ENCODE measurements around the gene ZBTB7C.

The ZBTB7C gene

GRCh38 chr18:48230467-48231113 lies 178.6 kb downstream of the ZBTB7C start:
- Histone ChIP-seq H3K9ac (ENCODE audit: low read depth, low read length) (no peak overlapping the region), H3K4me1 (ENCODE audit: control insufficient read depth, insufficient read depth, low read length) (no peaks in the 10 kb centered on the region), H3K36me3 (ENCODE audit: insufficient read depth, low read length) (no peaks in the 10 kb centered on the region), H3K4me2 (ENCODE audit: low read length) (no peak overlapping the region), H3K9me3 (replicated peaks; ENCODE audit: low read length) (no peaks in the 10 kb centered on the region), H3K27me3 (ENCODE audit: control insufficient read depth, insufficient read depth, low read length) (peaks cover 36% of the 10 kb centered on the region), H3K4me3 (ENCODE audit: low read length) (no peak overlapping the region)

DNA sequence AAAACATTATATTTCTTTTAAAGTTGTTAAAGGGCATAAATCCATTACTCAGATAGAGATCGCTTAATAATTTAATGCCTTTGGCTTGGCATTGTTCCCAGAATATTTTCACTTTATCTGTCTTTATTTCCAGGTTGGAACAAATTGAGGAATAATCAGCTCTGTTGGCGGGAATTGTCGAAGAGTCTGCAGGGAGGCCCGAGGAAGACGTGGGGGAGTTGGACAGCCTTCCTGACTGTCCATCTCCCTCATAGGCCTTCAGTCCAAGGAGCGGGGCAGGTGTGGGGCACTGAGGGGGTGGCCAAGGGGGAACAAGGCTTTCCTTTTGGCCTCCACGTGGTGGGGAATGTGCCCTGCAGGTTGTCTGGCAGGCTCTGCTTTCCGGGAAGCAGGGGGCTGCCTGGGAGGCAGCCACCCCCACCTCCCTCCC lies 179.6 kb downstream of the ZBTB7C start:
- Histone ChIP-seq H3K9ac (ENCODE audit: low read depth, low read length) (no peak overlapping the region), H3K4me1 (ENCODE audit: control insufficient read depth, insufficient read depth, low read length) (no peaks in the 10 kb centered on the region), H3K27me3 (ENCODE audit: control insufficient read depth, insufficient read depth, low read length) (peaks cover 43% of the 10 kb centered on the region), H3K9me3 (replicated peaks; ENCODE audit: low read length) (no peaks in the 10 kb centered on the region), H3K4me2 (ENCODE audit: low read length) (no peak overlapping the region), H3K4me3 (ENCODE audit: low read length) (no peak overlapping the region), H3K36me3 (ENCODE audit: insufficient read depth, low read length) (no peaks in the 10 kb centered on the region)

GRCh38 chr18:48228841-48229240 lies 180.3 kb downstream of the ZBTB7C start:
- peaks cover 45% of the 10 kb centered on the region for H3K27me3 ChIP-seq (ENCODE audit: control insufficient read depth, insufficient read depth, low read length)
- H3K9me3 ChIP-seq (replicated peaks; ENCODE audit: low read length): no peaks in the 10 kb centered on the region

GRCh38 chr18:48228301-48228715 lies 180.9 kb downstream of the ZBTB7C start:
- no peaks in the 10 kb centered on the region for H3K9me3 ChIP-seq (replicated peaks; ENCODE audit: low read length)
- peaks cover 48% of the 10 kb centered on the region for H3K27me3 ChIP-seq (ENCODE audit: control insufficient read depth, insufficient read depth, low read length)
- no peak overlapping the region for H3K4me2 ChIP-seq (ENCODE audit: low read length)
- no peaks in the 10 kb centered on the region for H3K36me3 ChIP-seq (ENCODE audit: insufficient read depth, low read length)
- H3K4me1 ChIP-seq (ENCODE audit: control insufficient read depth, insufficient read depth, low read length): no peaks in the 10 kb centered on the region
- no peak overlapping the region for H3K9ac ChIP-seq (ENCODE audit: low read depth, low read length)
- no peak overlapping the region for H3K4me3 ChIP-seq (ENCODE audit: low read length)

More at GRCh38 chr18:48228841-48229240, 180.3 kb downstream of the ZBTB7C start:
- H3K4me2 ChIP-seq (ENCODE audit: low read length): no peak overlapping the region
- H3K4me1 ChIP-seq (ENCODE audit: control insufficient read depth, insufficient read depth, low read length): no peaks in the 10 kb centered on the region
- no peak overlapping the region for H3K9ac ChIP-seq (ENCODE audit: low read depth, low read length)
- H3K36me3 ChIP-seq (ENCODE audit: insufficient read depth, low read length): no peaks in the 10 kb centered on the region
- no peak overlapping the region for H3K4me3 ChIP-seq (ENCODE audit: low read length)

GRCh38 chr18:48227206-48227605 lies 182.0 kb downstream of the ZBTB7C start:
- Histone ChIP-seq H3K9me3 (replicated peaks; ENCODE audit: low read length) (no peaks in the 10 kb centered on the region), H3K36me3 (ENCODE audit: insufficient read depth, low read length) (no peaks in the 10 kb centered on the region), H3K4me1 (ENCODE audit: control insufficient read depth, insufficient read depth, low read length) (no peaks in the 10 kb centered on the region), H3K4me2 (ENCODE audit: low read length) (no peak overlapping the region), H3K27me3 (ENCODE audit: control insufficient read depth, insufficient read depth, low read length) (peaks cover 45% of the 10 kb centered on the region), H3K9ac (ENCODE audit: low read depth, low read length) (no peak overlapping the region), H3K4me3 (ENCODE audit: low read length) (no peak overlapping the region)

- H3K9ac ChIP-seq (ENCODE audit: low read depth, low read length): no peak overlapping the region
- peaks cover 42% of the 10 kb centered on the region for H3K27me3 ChIP-seq (ENCODE audit: control insufficient read depth, insufficient read depth, low read length)
- H3K36me3 ChIP-seq (ENCODE audit: insufficient read depth, low read length): no peaks in the 10 kb centered on the region
- no peaks in the 10 kb centered on the region for H3K9me3 ChIP-seq (replicated peaks; ENCODE audit: low read length)
- no peak overlapping the region for H3K4me3 ChIP-seq (ENCODE audit: low read length)
- H3K4me1 ChIP-seq (ENCODE audit: control insufficient read depth, insufficient read depth, low read length): no peaks in the 10 kb centered on the region
- no peak overlapping the region for H3K4me2 ChIP-seq (ENCODE audit: low read length)
These were observed 182.8 kb downstream of the ZBTB7C start for GRCh38 chr18:48226401-48226800.

GRCh38 chr18:48222118-48222517 lies 187.1 kb downstream of the ZBTB7C start:
- H3K4me1 ChIP-seq (ENCODE audit: control insufficient read depth, insufficient read depth, low read length): no peaks in the 10 kb centered on the region
- no peaks in the 10 kb centered on the region for H3K36me3 ChIP-seq (ENCODE audit: insufficient read depth, low read length)
- no peak overlapping the region for H3K9ac ChIP-seq (ENCODE audit: low read depth, low read length)
- no peak overlapping the region for H3K4me3 ChIP-seq (ENCODE audit: low read length)
- no peak overlapping the region for H3K4me2 ChIP-seq (ENCODE audit: low read length)
- H3K9me3 ChIP-seq (replicated peaks; ENCODE audit: low read length): no peaks in the 10 kb centered on the region
- H3K27me3 ChIP-seq (ENCODE audit: control insufficient read depth, insufficient read depth, low read length): peaks cover 36% of the 10 kb centered on the region

DNA sequence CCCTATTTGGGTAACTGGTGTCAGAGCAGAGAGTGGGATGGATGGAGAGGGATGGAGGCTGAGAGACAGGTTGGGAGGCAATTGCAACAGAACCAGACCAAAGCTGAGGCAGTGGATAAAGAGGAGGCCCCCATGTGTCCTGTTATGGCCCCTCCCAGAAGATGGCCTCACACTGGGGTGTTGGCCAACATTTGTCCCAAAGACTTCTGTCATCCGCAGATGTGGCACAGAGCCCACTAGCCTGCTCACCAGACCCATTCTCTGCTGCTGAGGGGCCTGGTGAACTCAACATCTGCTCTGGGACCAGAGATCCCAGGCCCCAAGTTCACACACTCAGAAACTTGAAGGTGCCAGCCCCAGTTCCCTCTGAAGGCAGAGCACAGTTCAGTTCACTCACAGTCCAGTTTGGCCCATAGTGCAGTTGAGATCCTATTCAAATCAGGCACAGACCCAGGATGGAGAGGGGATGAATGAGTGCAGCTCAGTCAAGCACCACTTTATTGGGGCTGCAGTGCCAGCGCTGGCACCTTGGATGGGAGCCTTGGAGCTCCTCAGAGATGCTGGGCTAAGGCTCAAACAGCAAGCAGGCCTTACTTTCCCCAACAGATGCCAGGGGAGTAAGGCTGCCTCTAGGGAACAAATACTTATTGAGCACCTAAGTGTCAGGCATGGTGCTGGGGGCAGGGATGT lies 189.2 kb downstream of the ZBTB7C start:
- no peak overlapping the region for H3K9ac ChIP-seq (ENCODE audit: low read depth, low read length)
- H3K4me2 ChIP-seq (ENCODE audit: low read length): no peak overlapping the region
- H3K9me3 ChIP-seq (replicated peaks; ENCODE audit: low read length): no peaks in the 10 kb centered on the region
- H3K36me3 ChIP-seq (ENCODE audit: insufficient read depth, low read length): no peaks in the 10 kb centered on the region
- H3K4me1 ChIP-seq (ENCODE audit: control insufficient read depth, insufficient read depth, low read length): no peaks in the 10 kb centered on the region
- no peak overlapping the region for H3K4me3 ChIP-seq (ENCODE audit: low read length)
- H3K27me3 ChIP-seq (ENCODE audit: control insufficient read depth, insufficient read depth, low read length): peaks cover 52% of the 10 kb centered on the region

DNA sequence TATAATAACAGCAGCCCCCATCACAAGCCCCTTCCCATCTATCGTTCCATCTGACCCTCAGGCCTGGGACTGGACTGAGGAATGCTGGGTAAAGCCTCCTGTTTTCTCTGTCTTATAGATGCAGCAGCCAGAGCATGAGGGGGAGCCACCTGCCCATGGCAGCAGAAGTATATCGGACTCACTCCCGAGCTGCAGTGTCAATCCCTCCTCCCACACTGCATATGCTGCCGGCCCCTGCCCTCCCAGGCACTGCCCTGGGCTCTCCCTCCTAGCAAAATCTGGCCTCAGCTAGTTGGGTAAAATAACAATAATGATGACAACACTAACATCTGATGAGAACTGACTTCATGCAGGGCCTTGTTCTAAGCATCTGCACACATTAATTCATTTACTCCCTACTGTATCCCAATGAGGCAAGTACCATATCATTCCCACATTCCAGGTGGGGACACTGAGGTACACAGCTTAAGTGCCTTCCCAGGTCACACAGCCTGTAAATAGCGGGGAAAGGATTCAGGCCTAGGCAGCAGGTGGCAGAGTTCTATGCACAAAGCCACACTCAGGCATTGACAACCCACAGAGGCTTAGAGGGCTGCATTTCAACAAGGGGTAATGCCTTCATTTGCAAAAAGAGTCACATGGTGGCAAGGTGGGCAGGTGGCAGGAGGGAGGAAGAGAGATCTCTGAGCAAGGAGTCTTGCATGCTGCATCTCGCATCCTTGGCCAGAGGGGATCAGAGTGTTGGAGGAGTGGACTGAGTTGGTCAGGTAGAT lies 190.0 kb downstream of the ZBTB7C start:
- H3K27me3 ChIP-seq (ENCODE audit: control insufficient read depth, insufficient read depth, low read length): peaks cover 46% of the 10 kb centered on the region
- H3K4me1 ChIP-seq (ENCODE audit: control insufficient read depth, insufficient read depth, low read length): no peaks in the 10 kb centered on the region
- H3K9me3 ChIP-seq (replicated peaks; ENCODE audit: low read length): no peaks in the 10 kb centered on the region
- H3K4me2 ChIP-seq (ENCODE audit: low read length): no peak overlapping the region
- H3K36me3 ChIP-seq (ENCODE audit: insufficient read depth, low read length): no peaks in the 10 kb centered on the region
- H3K4me3 ChIP-seq (ENCODE audit: low read length): no peak overlapping the region
- no peak overlapping the region for H3K9ac ChIP-seq (ENCODE audit: low read depth, low read length)

GRCh38 chr18:48218285-48219022 lies 190.7 kb downstream of the ZBTB7C start:
- H3K27me3 ChIP-seq (ENCODE audit: control insufficient read depth, insufficient read depth, low read length): peaks cover 40% of the 10 kb centered on the region
- no peaks in the 10 kb centered on the region for H3K36me3 ChIP-seq (ENCODE audit: insufficient read depth, low read length)
- no peaks in the 10 kb centered on the region for H3K4me1 ChIP-seq (ENCODE audit: control insufficient read depth, insufficient read depth, low read length)
- no peaks in the 10 kb centered on the region for H3K9me3 ChIP-seq (replicated peaks; ENCODE audit: low read length)
- H3K4me2 ChIP-seq (ENCODE audit: low read length): no peak overlapping the region
- no peak overlapping the region for H3K4me3 ChIP-seq (ENCODE audit: low read length)
- H3K9ac ChIP-seq (ENCODE audit: low read depth, low read length): no peak overlapping the region
